ENCODE results near the gene ULK4.
"Not testable (repeated sequence)": the region's sequence is repeated elsewhere in the genome, so short reads cannot be mapped to it uniquely, and the experiment has no call there.

GRCh38 chr3:41675102-41675501, 286.8 kb downstream of the ULK4 start:
- not testable (repeated sequence) for TF ChIP-seq TAF1 (IDR thresholded peaks at IDR 0.05; ENCODE audit: low read depth, low read length); POLR2A (IDR thresholded peaks at IDR 0.05; ENCODE audit: low read depth, low read length); POLR2AphosphoS5 (IDR thresholded peaks at IDR 0.05; ENCODE audit: low read depth, low read length); POU2F2 (IDR thresholded peaks at IDR 0.05; ENCODE audit: low read depth, low read length); SPI1 (IDR thresholded peaks at IDR 0.05; ENCODE audit: low read depth, low read length); PAX5 (IDR thresholded peaks at IDR 0.05; ENCODE audit: insufficient read depth, low read length, severe bottlenecking)

Measured in GM12891 (cell line).